HepG2 (cell line): ENCODE data around the gene TUBGCP3.

Experiments
- CREB1 ChIP-seq, 2 experiments: fragments of 450-650 bp in 1 of 2; IDR thresholded peaks; 2 replicates each; pipeline ENCODE4 v1.6.1; 2016 to 2017; ENCODE audit warnings: control low read depth in 1 of 2, mild to moderate bottlenecking in 1 of 2, missing compliant biosample characterization in 1 of 2, missing genetic modification characterization in 1 of 2
- DDIT3 ChIP-seq: sonication (generic); formaldehyde crosslinking; IDR thresholded peaks from 2 replicates; pipeline ENCODE4 v1.4.0; 2020; ENCODE audit warnings: mild to moderate bottlenecking, missing genetic modification reagents
- DR1 ChIP-seq: sonication (generic); formaldehyde crosslinking; IDR thresholded peaks from 2 replicates; pipeline ENCODE4 v1.8.0; 2021; ENCODE audit warnings: mild to moderate bottlenecking, missing genetic modification reagents, inconsistent platforms
- JUND ChIP-seq: sonication (generic); formaldehyde crosslinking; IDR thresholded peaks from 2 replicates; pipeline ENCODE4 v1.8.0; 2022; ENCODE audit warnings: mild to moderate bottlenecking, missing genetic modification reagents
- MXD4 ChIP-seq: IDR thresholded peaks from 2 replicates; pipeline ENCODE4 v1.6.1; 2016; ENCODE audit warnings: mild to moderate bottlenecking, missing biosample characterization, missing genetic modification reagents
- TCF7L2 ChIP-seq: IDR thresholded peaks from 2 replicates; pipeline ENCODE4 v1.6.1; 2011; ENCODE audit warnings: mild to moderate bottlenecking, low read depth, low read length, moderate library complexity

GRCh38 chr13:112516218-112516617 lies 71.7 kb downstream of the TUBGCP3 start:
- no peak for TF ChIP-seq TCF7L2
- TF ChIP-seq CREB1 (IDR thresholded peaks at IDR 0.05) = no peak
- no peak for TF ChIP-seq CREB1 (CRISPR knock-in tag; IDR thresholded peaks at IDR 0.05)
- TF ChIP-seq DDIT3 (CRISPR knock-in tag) = no peak
- TF ChIP-seq MXD4 (CRISPR knock-in tag) = no peak
- no peak for TF ChIP-seq JUND (CRISPR knock-in tag)
- no peak for TF ChIP-seq DR1 (CRISPR knock-in tag)
